HT-29 (cell line): Measurements from ENCODE around the gene SCFD2. TPM values are rescaled to one million over a fixed set of nuclear protein-coding genes. Genes with fewer than 3 reads are reported as not detected.
"Not testable (repeated sequence)": the region's sequence is repeated elsewhere in the genome, so short reads cannot be mapped to it uniquely, and the experiment has no call there.

Source experiments
- DNase-seq: peaks from one replicate; pipeline ENCODE4 v3.0.0-alpha.2; 2015; ENCODE audit warnings: low spot score
- total RNA-seq: library from RNA; depleted of rRNA; stranded (reverse); fragments of >200 nt; shearing (Covaris generic); gene quantifications from 2 replicates; pipeline ENCODE4 v1.2.3, GENCODE V29; 2014

SCFD2 gene
- total RNA-seq, 1 experiment from 2014 or later = 33.1 TPM

- DNase-seq = no peak
These were observed 351.0 kb downstream of the SCFD2 start for GRCh38 chr4:53014881-53015280.

- DNase-seq = no peak
These were observed 351.7 kb downstream of the SCFD2 start for GRCh38 chr4:53013873-53014775.

- no peak for DNase-seq
These were observed 353.1 kb downstream of the SCFD2 start for GRCh38 chr4:53012738-53013137.

GRCh38 chr4:53011259-53011905 is 354.5 kb downstream of the SCFD2 start:
- DNase-seq = no peak

- DNase-seq = no peak
These were observed 355.5 kb downstream of the SCFD2 start for GRCh38 chr4:53010318-53010717.

- no peak for DNase-seq
These were observed 356.0 kb downstream of the SCFD2 start for GRCh38 chr4:53009824-53010223.

- no peak for DNase-seq
These were observed 358.8 kb downstream of the SCFD2 start for GRCh38 chr4:53007024-53007423.

- no peak for DNase-seq
These were observed 360.1 kb downstream of the SCFD2 start for GRCh38 chr4:53005808-53006207.

GRCh38 chr4:53005149-53005546 is 360.7 kb downstream of the SCFD2 start:
- DNase-seq = no peak

GRCh38 chr4:53004497-53005148 is 361.2 kb downstream of the SCFD2 start:
- no peak for DNase-seq

- no peak for DNase-seq
These were observed 361.9 kb downstream of the SCFD2 start for GRCh38 chr4:53003959-53004358.

GRCh38 chr4:53000560-53000959 is 365.3 kb downstream of the SCFD2 start:
- DNase-seq = no peak

GRCh38 chr4:52999626-53000025 is 366.2 kb downstream of the SCFD2 start:
- no peak for DNase-seq

- no peak for DNase-seq
These were observed 367.4 kb downstream of the SCFD2 start for GRCh38 chr4:52998413-52998812.

- DNase-seq = no peak
These were observed 368.8 kb downstream of the SCFD2 start for GRCh38 chr4:52997132-52997416.

- no peak for DNase-seq
These were observed 369.4 kb downstream of the SCFD2 start for GRCh38 chr4:52996261-52997131.

- no peak for DNase-seq
These were observed 370.4 kb downstream of the SCFD2 start for GRCh38 chr4:52995360-52996030.

- no peak for DNase-seq
These were observed 371.3 kb downstream of the SCFD2 start for GRCh38 chr4:52994567-52994966.

- DNase-seq = no peak
These were observed 372.1 kb downstream of the SCFD2 start for GRCh38 chr4:52993771-52994170.

GRCh38 chr4:52992551-52992950 is 373.3 kb downstream of the SCFD2 start:
- not testable (repeated sequence) for DNase-seq

- DNase-seq = no peak
These were observed 374.4 kb downstream of the SCFD2 start for GRCh38 chr4:52991472-52991871.
